ENCODE results near the gene SREBF2.

The SREBF2 gene

GRCh38 chr22:41880653-41881052 is 47.7 kb downstream of the SREBF2 start:
- H4K20me1 ChIP-seq (ENCODE audit: insufficient read depth, low read length, poor library complexity, severe bottlenecking): peaks cover 3% of the 10 kb centered on the region
- H3K9me2 ChIP-seq (replicated peaks; ENCODE audit: low read depth, low read length): no peaks in the 10 kb centered on the region
- no peaks in the 10 kb centered on the region for H3K27me3 ChIP-seq (ENCODE audit: insufficient read depth, low read length, poor library complexity, severe bottlenecking)
- no peaks in the 10 kb centered on the region for H3K79me2 ChIP-seq (ENCODE audit: insufficient read depth, low read length)
- TF ChIP-seq CTCF (conservative IDR thresholded peaks at IDR 0.05; ENCODE audit: low read length) (no peak), EZH2phosphoT487 (IDR thresholded peaks at IDR 0.05; ENCODE audit: borderline replicate concordance) (no peak)
- H3K36me3 ChIP-seq (ENCODE audit: insufficient read depth, low read length): peaks cover 98% of the 10 kb centered on the region
- no peaks in the 10 kb centered on the region for H3K9me3 ChIP-seq (ENCODE audit: insufficient read depth, low read depth, low read length)
- H3K4me1 ChIP-seq (ENCODE audit: insufficient read depth, low read length, poor library complexity, severe bottlenecking): no peaks in the 10 kb centered on the region
- H3K4me3 ChIP-seq (ENCODE audit: low read length, poor library complexity, severe bottlenecking): no peak overlapping the region
- no peak overlapping the region for H2AFZ ChIP-seq (ENCODE audit: low read length)
- H3K9ac ChIP-seq (ENCODE audit: low read depth, low read length, poor library complexity, severe bottlenecking): no peak overlapping the region
- H3F3A ChIP-seq (ENCODE audit: low read depth): no peaks in the 10 kb centered on the region
- no peak overlapping the region for H3K4me2 ChIP-seq (ENCODE audit: low read depth, low read length, poor library complexity, severe bottlenecking)

GRCh38 chr22:41883400-41883799 is 50.5 kb downstream of the SREBF2 start:
- Histone ChIP-seq H2AFZ (ENCODE audit: low read length) (no peak overlapping the region), H3K4me2 (ENCODE audit: low read depth, low read length, poor library complexity, severe bottlenecking) (no peak overlapping the region), H3K79me2 (ENCODE audit: insufficient read depth, low read length) (no peaks in the 10 kb centered on the region), H3K27me3 (ENCODE audit: insufficient read depth, low read length, poor library complexity, severe bottlenecking) (no peaks in the 10 kb centered on the region), H3K9me3 (ENCODE audit: insufficient read depth, low read depth, low read length) (no peaks in the 10 kb centered on the region), H3K4me3 (ENCODE audit: low read length, poor library complexity, severe bottlenecking) (no peak overlapping the region), H3K9me2 (replicated peaks; ENCODE audit: low read depth, low read length) (no peaks in the 10 kb centered on the region), H3K36me3 (ENCODE audit: insufficient read depth, low read length) (peaks cover 96% of the 10 kb centered on the region), H3K4me1 (ENCODE audit: insufficient read depth, low read length, poor library complexity, severe bottlenecking) (no peaks in the 10 kb centered on the region), H3K9ac (ENCODE audit: low read depth, low read length, poor library complexity, severe bottlenecking) (no peak overlapping the region), H4K20me1 (ENCODE audit: insufficient read depth, low read length, poor library complexity, severe bottlenecking) (no peaks in the 10 kb centered on the region), H3F3A (ENCODE audit: low read depth) (no peaks in the 10 kb centered on the region)
- no peak for TF ChIP-seq EZH2phosphoT487 (IDR thresholded peaks at IDR 0.05; ENCODE audit: borderline replicate concordance)
- no peak for TF ChIP-seq CTCF (conservative IDR thresholded peaks at IDR 0.05; ENCODE audit: low read length)

- no peak for TF ChIP-seq CTCF (conservative IDR thresholded peaks at IDR 0.05; ENCODE audit: low read length)
- TF ChIP-seq EZH2phosphoT487 (IDR thresholded peaks at IDR 0.05; ENCODE audit: borderline replicate concordance): no peak
- Histone ChIP-seq H3K36me3 (ENCODE audit: insufficient read depth, low read length) (peaks cover 95% of the 10 kb centered on the region), H3K4me2 (ENCODE audit: low read depth, low read length, poor library complexity, severe bottlenecking) (no peak overlapping the region)
Measured at GRCh38 chr22:41885116-41885515, 52.2 kb downstream of the SREBF2 start.

More at GRCh38 chr22:41885116-41885515, 52.2 kb downstream of the SREBF2 start:
- no peaks in the 10 kb centered on the region for H3K4me1 ChIP-seq (ENCODE audit: insufficient read depth, low read length, poor library complexity, severe bottlenecking)
- H2AFZ ChIP-seq (ENCODE audit: low read length): no peak overlapping the region
- no peaks in the 10 kb centered on the region for H3K9me2 ChIP-seq (replicated peaks; ENCODE audit: low read depth, low read length)
- H3K9ac ChIP-seq (ENCODE audit: low read depth, low read length, poor library complexity, severe bottlenecking): no peak overlapping the region
- no peaks in the 10 kb centered on the region for H3K27me3 ChIP-seq (ENCODE audit: insufficient read depth, low read length, poor library complexity, severe bottlenecking)
- H3K4me3 ChIP-seq (ENCODE audit: low read length, poor library complexity, severe bottlenecking): no peak overlapping the region
- no peaks in the 10 kb centered on the region for H4K20me1 ChIP-seq (ENCODE audit: insufficient read depth, low read length, poor library complexity, severe bottlenecking)
- no peaks in the 10 kb centered on the region for H3K79me2 ChIP-seq (ENCODE audit: insufficient read depth, low read length)
- H3F3A ChIP-seq (ENCODE audit: low read depth): no peaks in the 10 kb centered on the region
- no peaks in the 10 kb centered on the region for H3K9me3 ChIP-seq (ENCODE audit: insufficient read depth, low read depth, low read length)

All from Loucy (cell line).